Measurements from ENCODE around the gene HS3ST6.

Gene HS3ST6

GRCh38 chr16:1874854-1875253 is 43.4 kb downstream of the HS3ST6 start:
- no peak for DNase-seq

GRCh38 chr16:1871974-1872635 is 46.1 kb downstream of the HS3ST6 start, which contains the start of gene MEIOB:
MEIOB (minus strand) TSS chr16:1872164; CDS start chr16:1868175, 3,989 bp downstream.
- peak; percentile 74 to 85 (median 78) for DNase-seq

- DNase-seq: peak; percentile 6 to 39 (median 35)
These were observed 47.7 kb downstream of the HS3ST6 start for GRCh38 chr16:1870365-1871082.

- DNase-seq: no peak
These were observed 52.1 kb downstream of the HS3ST6 start for GRCh38 chr16:1865902-1866690.

GRCh38 chr16:1863681-1864460 is 54.3 kb downstream of the HS3ST6 start:
- DNase-seq: peak; percentile 48 to 73 (median 51)

- no peak for DNase-seq
These were observed 55.8 kb downstream of the HS3ST6 start for GRCh38 chr16:1862394-1862793.

- DNase-seq: no peak
These were observed 56.5 kb downstream of the HS3ST6 start for GRCh38 chr16:1861730-1862129.

All from suppressor macrophage treated with lipopolysaccharide for 1 hour (primary cell).